22Rv1 (cell line): ENCODE results near the gene KCNQ2.

ENCODE experiments used
- H3K27ac ChIP-seq: fragments of 450-650 bp; 2 replicates; pipeline ENCODE4 v1.5.1; 2017
- ZFX ChIP-seq: fragments of 450-650 bp; IDR thresholded peaks from 2 replicates; pipeline ENCODE4 v1.6.1; 2017; ENCODE audit warnings: antibody characterized with exemption, borderline replicate concordance
- TF ChIP-seq, protein P1 (sequence below): fragments of 450-650 bp; IDR thresholded peaks from 2 replicates; pipeline ENCODE4 v1.5.1; 2017; ENCODE audit warnings: mild to moderate bottlenecking

KCNQ2 gene

DNA sequence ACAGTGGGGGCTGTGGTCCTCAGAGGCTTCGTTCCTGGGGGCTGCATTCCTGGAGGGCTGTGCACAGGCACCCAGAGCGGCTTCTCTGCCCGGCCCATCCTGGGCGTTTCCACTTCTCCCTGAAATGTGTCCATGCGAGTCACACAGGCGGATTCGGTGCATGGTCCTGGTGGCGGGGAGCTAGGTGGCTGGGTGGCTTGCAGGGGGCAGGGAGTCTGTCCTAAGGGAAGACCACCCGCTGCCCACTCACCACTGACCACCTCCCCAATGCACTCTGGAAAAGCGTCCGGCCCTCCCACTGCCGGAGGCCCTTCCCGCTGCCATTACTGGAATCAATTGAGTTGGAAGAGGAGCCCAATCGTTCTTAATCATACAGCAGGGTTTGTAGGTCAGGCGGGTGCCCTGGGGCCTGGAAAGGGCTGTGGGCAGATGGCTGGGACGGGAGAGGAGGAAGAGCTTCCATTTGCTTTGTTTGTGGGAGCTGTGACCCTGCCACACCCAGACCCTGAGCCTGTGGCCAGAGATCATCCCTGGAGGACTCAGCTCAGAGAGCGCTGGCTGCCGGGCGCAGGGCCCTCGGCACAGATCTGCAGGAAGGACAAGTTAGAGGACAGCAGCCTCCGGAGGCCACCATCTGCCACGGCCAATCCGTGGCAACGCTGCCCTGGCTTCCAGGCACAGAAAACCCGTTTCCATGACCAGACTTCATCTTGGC is 117.7 kb downstream of the KCNQ2 start:
- no peak overlapping the region for H3K27ac ChIP-seq
- no peak for TF ChIP-seq ZFX
- TF ChIP-seq, protein P1, sequence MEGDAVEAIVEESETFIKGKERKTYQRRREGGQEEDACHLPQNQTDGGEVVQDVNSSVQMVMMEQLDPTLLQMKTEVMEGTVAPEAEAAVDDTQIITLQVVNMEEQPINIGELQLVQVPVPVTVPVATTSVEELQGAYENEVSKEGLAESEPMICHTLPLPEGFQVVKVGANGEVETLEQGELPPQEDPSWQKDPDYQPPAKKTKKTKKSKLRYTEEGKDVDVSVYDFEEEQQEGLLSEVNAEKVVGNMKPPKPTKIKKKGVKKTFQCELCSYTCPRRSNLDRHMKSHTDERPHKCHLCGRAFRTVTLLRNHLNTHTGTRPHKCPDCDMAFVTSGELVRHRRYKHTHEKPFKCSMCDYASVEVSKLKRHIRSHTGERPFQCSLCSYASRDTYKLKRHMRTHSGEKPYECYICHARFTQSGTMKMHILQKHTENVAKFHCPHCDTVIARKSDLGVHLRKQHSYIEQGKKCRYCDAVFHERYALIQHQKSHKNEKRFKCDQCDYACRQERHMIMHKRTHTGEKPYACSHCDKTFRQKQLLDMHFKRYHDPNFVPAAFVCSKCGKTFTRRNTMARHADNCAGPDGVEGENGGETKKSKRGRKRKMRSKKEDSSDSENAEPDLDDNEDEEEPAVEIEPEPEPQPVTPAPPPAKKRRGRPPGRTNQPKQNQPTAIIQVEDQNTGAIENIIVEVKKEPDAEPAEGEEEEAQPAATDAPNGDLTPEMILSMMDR: no peak

DNA sequence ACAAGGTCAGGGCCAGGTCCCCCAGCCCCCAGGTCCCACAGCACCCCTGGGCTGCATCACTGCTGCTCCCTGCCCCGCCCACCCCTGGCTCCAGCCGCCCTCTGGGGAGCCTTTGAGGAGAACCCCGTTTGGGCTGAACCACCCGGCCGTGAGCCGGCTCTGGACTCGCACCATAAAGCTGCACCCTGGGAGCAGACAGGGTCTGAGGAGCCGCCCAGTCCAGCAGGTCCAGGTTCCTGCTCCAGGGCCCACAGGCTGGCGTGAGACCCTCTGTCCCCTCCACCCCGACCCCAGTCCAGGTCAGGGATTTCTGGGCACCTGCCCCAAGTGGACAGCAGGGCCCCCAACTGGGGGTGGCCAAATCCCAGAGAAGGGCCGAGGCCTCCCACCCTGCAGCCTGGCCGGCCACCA is 119.6 kb downstream of the KCNQ2 start:
- H3K27ac ChIP-seq: no peak overlapping the region
- TF ChIP-seq, protein P1: no peak
- TF ChIP-seq ZFX: no peak

DNA sequence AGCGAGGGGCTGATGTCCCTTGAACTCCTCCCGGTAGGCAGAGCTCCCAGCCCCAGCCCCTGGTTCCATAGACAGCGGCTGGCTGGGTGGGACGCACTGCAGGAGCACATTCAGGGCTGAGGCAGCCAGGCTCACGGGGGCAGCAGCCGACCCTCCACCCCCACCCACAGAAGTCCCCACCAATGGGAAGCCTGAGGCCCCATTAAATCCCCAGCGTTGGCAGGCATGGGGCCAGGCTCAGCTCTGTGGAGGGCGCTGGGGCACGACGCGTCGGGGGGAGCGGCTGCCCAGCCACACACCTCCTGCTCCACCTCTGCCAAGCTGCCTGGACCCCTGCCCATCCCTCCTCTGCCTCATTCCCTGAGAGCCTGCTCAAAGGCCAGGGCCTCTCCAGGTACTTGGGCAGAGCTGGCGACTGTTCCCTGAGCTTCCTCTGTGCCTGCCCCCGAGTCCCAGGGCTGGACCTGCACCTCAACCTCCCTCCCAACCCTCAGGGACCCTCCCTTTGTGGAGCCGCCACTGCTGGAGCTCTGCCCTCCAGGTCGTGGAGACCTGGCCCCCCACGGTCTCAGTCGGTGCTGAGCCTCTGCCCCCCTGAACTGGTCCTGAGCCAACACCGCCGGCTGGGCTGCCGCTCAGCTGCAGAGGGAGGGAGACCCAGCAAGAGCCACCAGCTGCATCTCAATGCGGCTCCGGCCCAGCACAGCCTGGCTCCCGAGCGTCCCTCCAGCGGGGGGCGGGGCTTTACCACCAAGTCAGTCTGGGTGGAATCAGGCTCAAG is 120.5 kb downstream of the KCNQ2 start:
- H3K27ac ChIP-seq: no peak overlapping the region
- TF ChIP-seq, protein P1: no peak
- TF ChIP-seq ZFX: no peak

DNA sequence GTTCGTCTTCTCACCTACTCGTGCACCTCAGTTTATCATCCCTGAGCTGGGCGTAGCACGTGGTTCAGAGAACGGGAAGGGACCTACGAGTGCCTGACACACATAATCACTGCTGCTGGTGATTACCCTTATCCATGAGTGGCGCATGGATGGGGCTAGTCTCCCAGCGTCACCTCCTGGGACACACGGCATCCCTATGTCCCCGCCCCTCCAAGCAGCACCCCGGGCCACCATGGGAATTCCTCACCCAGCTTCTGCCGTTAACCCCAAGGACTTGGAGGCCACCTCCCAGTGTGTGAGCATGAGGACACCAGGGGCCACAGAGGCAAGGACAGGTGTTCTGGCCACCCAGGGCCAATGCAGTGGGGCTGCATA is 121.1 kb downstream of the KCNQ2 start:
- TF ChIP-seq ZFX: no peak
- TF ChIP-seq, protein P1: no peak
- no peak overlapping the region for H3K27ac ChIP-seq

DNA sequence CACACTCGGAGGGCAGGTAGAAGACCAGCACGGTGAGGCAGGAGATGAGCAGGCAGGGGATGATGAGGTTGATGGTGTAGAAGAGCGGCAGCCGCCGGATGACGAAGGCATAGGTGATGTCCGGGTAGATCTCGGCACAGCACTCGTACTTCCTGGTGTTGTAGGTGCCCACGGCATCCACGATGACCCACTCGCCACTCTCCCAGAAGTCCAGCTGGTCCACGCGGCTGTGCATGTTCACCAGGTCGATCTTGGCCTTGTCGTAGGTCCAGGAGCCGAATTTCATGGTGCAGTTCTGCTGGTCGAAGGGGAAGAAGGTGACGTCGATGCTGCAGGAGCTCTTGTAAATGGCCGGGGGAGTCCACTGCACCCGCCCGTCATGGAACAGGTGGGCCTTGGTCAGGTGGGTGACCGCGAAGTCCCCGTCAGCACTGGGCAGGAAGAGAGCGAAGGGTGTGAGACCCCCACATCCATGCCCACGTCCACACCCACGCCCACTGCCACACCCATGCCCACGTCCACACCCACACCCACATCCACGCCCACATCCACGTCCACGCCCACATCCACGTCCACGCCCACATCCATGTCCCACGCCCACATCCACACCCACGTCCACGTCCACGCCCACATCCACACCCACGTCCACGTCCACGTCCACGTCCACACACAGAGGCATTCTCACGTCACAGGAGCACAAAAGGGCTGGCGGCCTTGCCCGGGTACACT is 121.7 kb downstream of the KCNQ2 start:
- H3K27ac ChIP-seq: no peak overlapping the region
- TF ChIP-seq ZFX: no peak
- TF ChIP-seq, protein P1: no peak
